Activated naive CD4-positive, alpha-beta T cell treated with anti-CD3 and anti-CD28 coated beads, Interleukin-2, amount 10 ng/mL, durations not matched to agents 7 days and 5 days (primary cell): ENCODE data around the gene ARID1B.

Source experiments
- CTCF ChIA-PET: fragments of 350-600 bp; sonication (Branson Sonifier 250); formaldehyde crosslinking; loops from one replicate; lab custom pipeline; 2021; ENCODE audit warnings: antibody characterized with exemption; lab: Charles Lee
- DNase-seq: peaks from one replicate; pipeline ENCODE4 v3.0.0-alpha.2; 2020
- H3K27ac Mint-ChIP-seq: one replicate; pipeline ENCODE4 v1.8.0; 2021; ENCODE audit warnings: mild to moderate bottlenecking, moderate library complexity, mixed read lengths
- H3K27me3 Mint-ChIP-seq: one replicate; pipeline ENCODE4 v1.8.0; 2021; ENCODE audit warnings: mild to moderate bottlenecking, mixed read lengths
- H3K36me3 Mint-ChIP-seq: one replicate; pipeline ENCODE4 v1.8.0; 2021; ENCODE audit warnings: mixed read lengths
- H3K4me1 Mint-ChIP-seq: one replicate; pipeline ENCODE4 v1.8.0; 2021; ENCODE audit warnings: mixed read lengths
- H3K4me3 Mint-ChIP-seq: one replicate; pipeline ENCODE4 v1.8.0; 2021; ENCODE audit warnings: mild to moderate bottlenecking, moderate library complexity, mixed read lengths
- H3K9me3 Mint-ChIP-seq: one replicate; pipeline ENCODE4 v1.8.0; 2021; ENCODE audit warnings: mixed read lengths

ARID1B gene

GRCh38 chr6:156851454-156851921, 74.3 kb downstream of the ARID1B start:
- Mint-ChIP-seq H3K27me3 (no peaks in the 10 kb centered on the region), H3K4me1 (peaks cover 33% of the 10 kb centered on the region), H3K9me3 (no peaks in the 10 kb centered on the region), H3K27ac (no peak overlapping the region), H3K36me3 (no peaks in the 10 kb centered on the region), H3K4me3 (no peak overlapping the region)
- CTCF ChIA-PET, result no interaction called here
- DNase-seq, result no peak

GRCh38 chr6:156852147-156852857, 75.1 kb downstream of the ARID1B start:
- DNase-seq, result no peak
- Mint-ChIP-seq H3K27ac (no peak overlapping the region), H3K9me3 (no peaks in the 10 kb centered on the region), H3K36me3 (no peaks in the 10 kb centered on the region), H3K4me1 (peaks cover 34% of the 10 kb centered on the region), H3K27me3 (no peaks in the 10 kb centered on the region), H3K4me3 (no peak overlapping the region)
- CTCF ChIA-PET, result no interaction called here

GRCh38 chr6:156852858-156853216, 75.7 kb downstream of the ARID1B start:
- Mint-ChIP-seq H3K27ac (no peak overlapping the region), H3K36me3 (no peaks in the 10 kb centered on the region), H3K4me1 (peaks cover 34% of the 10 kb centered on the region), H3K27me3 (no peaks in the 10 kb centered on the region), H3K4me3 (no peak overlapping the region), H3K9me3 (no peaks in the 10 kb centered on the region)
- CTCF ChIA-PET, result no interaction called here
- no peak for DNase-seq

- no peak overlapping the region for H3K4me3 Mint-ChIP-seq
- peaks cover 34% of the 10 kb centered on the region for H3K4me1 Mint-ChIP-seq
- no peak overlapping the region for H3K27ac Mint-ChIP-seq
Observed at GRCh38 chr6:156853733-156854132, 76.6 kb downstream of the ARID1B start.

GRCh38 chr6:156854466-156855161, 77.4 kb downstream of the ARID1B start:
- Mint-ChIP-seq H3K36me3 (no peaks in the 10 kb centered on the region), H3K4me3 (no peak overlapping the region), H3K9me3 (no peaks in the 10 kb centered on the region), H3K27ac (no peak overlapping the region), H3K4me1 (peaks cover 34% of the 10 kb centered on the region), H3K27me3 (no peaks in the 10 kb centered on the region)
- CTCF ChIA-PET, result no interaction called here
- DNase-seq, result no peak

More at GRCh38 chr6:156853733-156854132, 76.6 kb downstream of the ARID1B start:
- CTCF ChIA-PET, result no interaction called here
- Mint-ChIP-seq H3K9me3 (no peaks in the 10 kb centered on the region), H3K36me3 (no peaks in the 10 kb centered on the region), H3K27me3 (no peaks in the 10 kb centered on the region)
- DNase-seq, result no peak

- H3K36me3 Mint-ChIP-seq, result no peaks in the 10 kb centered on the region
- DNase-seq, result no peak
- no peaks in the 10 kb centered on the region for H3K9me3 Mint-ChIP-seq
- CTCF ChIA-PET, result no interaction called here
- no peaks in the 10 kb centered on the region for H3K27me3 Mint-ChIP-seq
- no peak overlapping the region for H3K27ac Mint-ChIP-seq
- H3K4me3 Mint-ChIP-seq, result no peak overlapping the region
- peaks cover 32% of the 10 kb centered on the region for H3K4me1 Mint-ChIP-seq
Observed at GRCh38 chr6:156857573-156857972, 80.4 kb downstream of the ARID1B start.

GRCh38 chr6:156859686-156860085, 82.5 kb downstream of the ARID1B start:
- H3K27me3 Mint-ChIP-seq, result no peaks in the 10 kb centered on the region
- H3K36me3 Mint-ChIP-seq, result no peaks in the 10 kb centered on the region
- no peak for DNase-seq
- no peaks in the 10 kb centered on the region for H3K9me3 Mint-ChIP-seq
- H3K4me3 Mint-ChIP-seq, result no peak overlapping the region
- peaks cover 34% of the 10 kb centered on the region for H3K4me1 Mint-ChIP-seq
- CTCF ChIA-PET, result interaction anchor here (1.4 kb wide), 1 partner anchor 8 kb away, joined by 4 read pairs; no protein-coding TSS in a partner anchor
- H3K27ac Mint-ChIP-seq, result no peak overlapping the region

GRCh38 chr6:156862711-156863110, 85.5 kb downstream of the ARID1B start:
- no peak overlapping the region for H3K27ac Mint-ChIP-seq
- H3K4me3 Mint-ChIP-seq, result no peak overlapping the region
- CTCF ChIA-PET, result interaction anchor here (1.1 kb wide), 1 partner anchor 83 kb away, joined by 4 read pairs; no protein-coding TSS in a partner anchor
- no peak for DNase-seq
- H3K36me3 Mint-ChIP-seq, result no peaks in the 10 kb centered on the region
- no peaks in the 10 kb centered on the region for H3K9me3 Mint-ChIP-seq
- no peaks in the 10 kb centered on the region for H3K27me3 Mint-ChIP-seq
- H3K4me1 Mint-ChIP-seq, result peaks cover 39% of the 10 kb centered on the region

GRCh38 chr6:156863504-156863903, 86.3 kb downstream of the ARID1B start:
- Mint-ChIP-seq H3K4me3 (no peak overlapping the region), H3K36me3 (no peaks in the 10 kb centered on the region), H3K4me1 (peaks cover 40% of the 10 kb centered on the region), H3K9me3 (no peaks in the 10 kb centered on the region), H3K27me3 (no peaks in the 10 kb centered on the region), H3K27ac (no peak overlapping the region)
- CTCF ChIA-PET, result no interaction called here
- DNase-seq, result no peak

- CTCF ChIA-PET, result no interaction called here
- Mint-ChIP-seq H3K4me1 (peaks cover 40% of the 10 kb centered on the region), H3K9me3 (no peaks in the 10 kb centered on the region), H3K36me3 (no peaks in the 10 kb centered on the region), H3K27ac (peak overlapping the region; percentile 12), H3K27me3 (no peaks in the 10 kb centered on the region), H3K4me3 (no peak overlapping the region)
- DNase-seq, result no peak
Observed at GRCh38 chr6:156864557-156864956, 87.4 kb downstream of the ARID1B start.

GRCh38 chr6:156865019-156865629, 87.9 kb downstream of the ARID1B start:
- Mint-ChIP-seq H3K9me3 (no peaks in the 10 kb centered on the region), H3K36me3 (no peaks in the 10 kb centered on the region), H3K27ac (no peak overlapping the region), H3K4me3 (no peak overlapping the region), H3K4me1 (peaks cover 40% of the 10 kb centered on the region), H3K27me3 (no peaks in the 10 kb centered on the region)
- CTCF ChIA-PET, result interaction anchor here (0.8 kb wide), 1 partner anchor 10 kb away, joined by 3 read pairs; no protein-coding TSS in a partner anchor
- DNase-seq, result no peak

GRCh38 chr6:156866220-156867015, 89.2 kb downstream of the ARID1B start:
- no peak overlapping the region for H3K4me3 Mint-ChIP-seq
- CTCF ChIA-PET, result interaction anchor here (0.6 kb wide), 1 partner anchor 122 kb away, joined by 3 read pairs; no protein-coding TSS in a partner anchor
- H3K27me3 Mint-ChIP-seq, result no peaks in the 10 kb centered on the region
- H3K27ac Mint-ChIP-seq, result no peak overlapping the region
- no peaks in the 10 kb centered on the region for H3K36me3 Mint-ChIP-seq
- DNase-seq, result no peak
- no peaks in the 10 kb centered on the region for H3K9me3 Mint-ChIP-seq
- peaks cover 38% of the 10 kb centered on the region for H3K4me1 Mint-ChIP-seq

- CTCF ChIA-PET, result interaction anchor here (0.6 kb wide), 1 partner anchor 71 kb away, joined by 3 read pairs; no protein-coding TSS in a partner anchor
- Mint-ChIP-seq H3K4me1 (peaks cover 32% of the 10 kb centered on the region), H3K4me3 (no peak overlapping the region), H3K36me3 (peaks cover 2% of the 10 kb centered on the region), H3K27me3 (no peaks in the 10 kb centered on the region), H3K27ac (no peak overlapping the region), H3K9me3 (no peaks in the 10 kb centered on the region)
- no peak for DNase-seq
Observed at GRCh38 chr6:156867121-156867520, 89.9 kb downstream of the ARID1B start.

- H3K4me1 Mint-ChIP-seq, result peaks cover 23% of the 10 kb centered on the region
Observed at GRCh38 chr6:156868385-156868784, 91.2 kb downstream of the ARID1B start.

More at GRCh38 chr6:156868385-156868784, 91.2 kb downstream of the ARID1B start:
- Mint-ChIP-seq H3K4me3 (no peak overlapping the region), H3K36me3 (peaks cover 6% of the 10 kb centered on the region), H3K27me3 (no peaks in the 10 kb centered on the region), H3K9me3 (no peaks in the 10 kb centered on the region), H3K27ac (no peak overlapping the region)
- CTCF ChIA-PET, result interaction anchor here (0.7 kb wide), 1 partner anchor 9 kb away, joined by 4 read pairs; no protein-coding TSS in a partner anchor
- no peak for DNase-seq
